Brain microvascular endothelial cell (primary cell): ENCODE results near the gene CLBA1.

ENCODE experiments used
- DNase-seq: peaks from one replicate; pipeline ENCODE4 v3.0.0-alpha.2; 2020
- H3K27ac ChIP-seq: fragments of 250-450 bp; sonication (Bioruptor Pico); 2 replicates; pipeline ENCODE4 v1.5.1; 2020; ENCODE audit warnings: mild to moderate bottlenecking, moderate library complexity
- H3K27me3 ChIP-seq: fragments of 250-450 bp; sonication (Bioruptor Pico); replicated peaks from 2 replicates; pipeline ENCODE4 v1.5.1; 2020; ENCODE audit warnings: mild to moderate bottlenecking
- H3K36me3 ChIP-seq: fragments of 250-450 bp; sonication (Bioruptor Pico); replicated peaks from 2 replicates; pipeline ENCODE4 v1.5.1; 2020; ENCODE audit warnings: mild to moderate bottlenecking
- H3K4me3 ChIP-seq: 2 replicates; pipeline ENCODE4 v1.5.1; 2011; ENCODE audit warnings: low read depth, mild to moderate bottlenecking, control low read depth, low read length, moderate library complexity
- in situ Hi-C: cut with HindIII; loops from 2 replicates; pipeline ENCODE4 v1.10.0; 2017; ENCODE audit warnings: low sequenced_read_pairs, low pct_ligation_motif_present
- TF ChIP-seq, protein P1 (sequence below): IDR thresholded peaks from 2 replicates; pipeline ENCODE4 v1.5.1; 2011; ENCODE audit warnings: low read depth, mild to moderate bottlenecking, moderate library complexity, low read length, control low read depth, inconsistent platforms; ENCODE audit errors: missing control alignments

The CLBA1 gene

DNA sequence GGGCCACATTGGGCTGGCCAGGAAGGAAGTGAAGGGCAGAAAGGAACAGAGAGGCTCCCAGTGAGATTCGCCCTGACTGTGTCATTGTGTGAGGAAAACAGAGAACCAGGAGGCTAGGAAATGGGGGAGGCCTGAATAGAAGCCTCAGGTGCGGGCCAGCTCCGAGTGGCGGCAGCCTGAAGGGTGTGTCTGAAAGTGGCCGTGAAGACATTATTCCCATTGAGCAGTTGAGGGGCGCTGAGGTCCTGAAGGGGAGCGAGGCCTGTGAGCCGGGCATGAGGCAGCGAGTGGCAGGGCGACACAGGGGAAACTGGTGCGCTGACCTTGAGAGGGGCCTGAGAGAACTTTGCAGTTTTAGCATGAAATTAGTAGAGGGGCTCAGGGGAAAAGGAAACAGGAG, 6.9 kb downstream of the CLBA1 start:
- DNase-seq: no peak
- H3K4me3 ChIP-seq: no peak overlapping the region
- no peak overlapping the region for H3K27ac ChIP-seq
- H3K36me3 ChIP-seq: peaks cover 4% of the 10 kb centered on the region
- in situ Hi-C loops: no loop called here
- H3K27me3 ChIP-seq: no peaks in the 10 kb centered on the region
- TF ChIP-seq, protein P1, sequence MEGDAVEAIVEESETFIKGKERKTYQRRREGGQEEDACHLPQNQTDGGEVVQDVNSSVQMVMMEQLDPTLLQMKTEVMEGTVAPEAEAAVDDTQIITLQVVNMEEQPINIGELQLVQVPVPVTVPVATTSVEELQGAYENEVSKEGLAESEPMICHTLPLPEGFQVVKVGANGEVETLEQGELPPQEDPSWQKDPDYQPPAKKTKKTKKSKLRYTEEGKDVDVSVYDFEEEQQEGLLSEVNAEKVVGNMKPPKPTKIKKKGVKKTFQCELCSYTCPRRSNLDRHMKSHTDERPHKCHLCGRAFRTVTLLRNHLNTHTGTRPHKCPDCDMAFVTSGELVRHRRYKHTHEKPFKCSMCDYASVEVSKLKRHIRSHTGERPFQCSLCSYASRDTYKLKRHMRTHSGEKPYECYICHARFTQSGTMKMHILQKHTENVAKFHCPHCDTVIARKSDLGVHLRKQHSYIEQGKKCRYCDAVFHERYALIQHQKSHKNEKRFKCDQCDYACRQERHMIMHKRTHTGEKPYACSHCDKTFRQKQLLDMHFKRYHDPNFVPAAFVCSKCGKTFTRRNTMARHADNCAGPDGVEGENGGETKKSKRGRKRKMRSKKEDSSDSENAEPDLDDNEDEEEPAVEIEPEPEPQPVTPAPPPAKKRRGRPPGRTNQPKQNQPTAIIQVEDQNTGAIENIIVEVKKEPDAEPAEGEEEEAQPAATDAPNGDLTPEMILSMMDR: no peak

DNA sequence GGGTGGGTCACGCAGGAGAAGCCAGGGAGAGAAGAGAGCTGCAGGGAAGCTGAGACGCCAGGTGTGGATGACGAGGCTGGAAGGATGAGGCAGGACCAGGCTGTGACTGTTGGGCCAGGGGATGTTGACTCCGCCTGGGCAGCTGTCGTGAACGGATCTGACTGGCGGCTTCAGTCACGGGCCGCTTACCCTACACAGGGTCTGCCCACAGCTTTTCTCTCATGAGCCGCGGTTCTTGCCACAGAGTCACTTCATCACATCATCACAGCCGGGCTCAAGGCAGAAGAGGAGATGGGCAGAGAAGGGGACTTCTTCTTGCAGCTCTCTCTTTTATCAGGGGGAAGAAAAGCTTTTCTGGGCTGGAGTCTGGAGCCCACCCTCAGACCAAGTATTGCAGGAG, 7.7 kb downstream of the CLBA1 start:
- in situ Hi-C loops: no loop called here

DNA sequence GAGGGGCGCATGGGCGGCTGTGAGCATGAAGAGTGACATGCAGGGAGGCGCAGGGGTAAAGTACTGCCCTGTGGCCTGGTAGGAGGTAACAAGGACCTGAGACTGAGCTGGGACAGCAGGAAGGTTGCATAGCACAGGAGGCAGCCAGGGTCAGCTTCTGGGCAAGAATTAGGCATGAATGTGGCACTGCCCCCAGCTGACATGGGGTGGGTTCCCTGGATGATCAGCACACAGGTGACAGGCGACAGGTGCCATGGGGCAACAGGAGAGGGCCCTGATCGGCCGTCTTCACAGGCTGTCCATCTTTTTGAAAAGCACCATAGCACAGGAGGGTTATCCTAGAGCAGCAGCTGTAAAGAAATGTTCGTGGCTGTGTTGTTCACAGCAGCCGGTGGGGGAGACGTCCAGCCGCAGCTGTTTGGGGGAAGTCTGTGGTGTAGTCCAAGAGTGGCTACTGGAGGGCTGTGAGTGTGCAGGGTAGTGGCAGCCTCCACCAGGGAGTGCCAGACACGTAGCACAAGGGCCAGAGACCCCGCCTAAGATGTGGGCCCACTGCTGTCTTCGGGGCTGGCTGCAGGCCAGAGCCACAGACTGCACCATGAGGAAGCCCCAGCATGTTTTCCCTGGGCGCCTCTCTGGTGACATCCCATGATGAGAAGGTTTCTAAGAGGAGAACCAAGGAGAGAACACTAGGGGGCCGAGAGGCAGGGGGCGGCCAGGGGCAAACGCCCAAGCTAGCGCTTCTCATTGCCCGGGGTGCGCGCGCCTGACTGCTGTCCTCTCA, 8.4 kb downstream of the CLBA1 start:
- no peaks in the 10 kb centered on the region for H3K27me3 ChIP-seq
- H3K27ac ChIP-seq: no peak overlapping the region
- DNase-seq: no peak
- TF ChIP-seq, protein P1: no peak
- in situ Hi-C loops: no loop called here
- H3K4me3 ChIP-seq: no peak overlapping the region
- peaks cover 4% of the 10 kb centered on the region for H3K36me3 ChIP-seq

More for the DNA sequence above, 7.7 kb downstream of the CLBA1 start:
- TF ChIP-seq, protein P1: no peak
- H3K27ac ChIP-seq: no peak overlapping the region
- no peak overlapping the region for H3K4me3 ChIP-seq
- DNase-seq: no peak
- H3K36me3 ChIP-seq: peaks cover 4% of the 10 kb centered on the region
- H3K27me3 ChIP-seq: no peaks in the 10 kb centered on the region

DNA sequence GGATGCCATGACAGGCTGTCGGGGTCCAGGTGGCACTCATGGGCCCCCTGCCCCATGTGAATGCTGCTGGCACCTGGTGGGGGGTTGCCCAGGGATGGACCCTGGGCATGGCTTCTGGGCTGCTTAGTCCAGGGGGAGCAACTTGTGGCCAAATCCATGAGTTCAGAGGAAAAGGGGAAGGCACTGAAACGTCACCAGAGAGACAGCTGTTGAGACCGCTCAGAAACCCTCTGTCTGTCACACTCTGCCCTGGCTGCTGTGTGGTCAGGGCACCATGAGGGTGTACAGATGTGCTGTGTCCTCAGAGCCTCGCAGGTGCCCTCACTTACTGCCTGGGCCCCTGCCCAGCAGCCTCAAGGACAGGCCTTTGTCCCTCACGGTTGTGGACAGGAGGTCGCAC, 9.4 kb downstream of the CLBA1 start:
- in situ Hi-C loops: no loop called here
- H3K27ac ChIP-seq: no peak overlapping the region
- DNase-seq: no peak
- H3K27me3 ChIP-seq: no peaks in the 10 kb centered on the region
- peaks cover 4% of the 10 kb centered on the region for H3K36me3 ChIP-seq
- TF ChIP-seq, protein P1: no peak
- no peak overlapping the region for H3K4me3 ChIP-seq

DNA sequence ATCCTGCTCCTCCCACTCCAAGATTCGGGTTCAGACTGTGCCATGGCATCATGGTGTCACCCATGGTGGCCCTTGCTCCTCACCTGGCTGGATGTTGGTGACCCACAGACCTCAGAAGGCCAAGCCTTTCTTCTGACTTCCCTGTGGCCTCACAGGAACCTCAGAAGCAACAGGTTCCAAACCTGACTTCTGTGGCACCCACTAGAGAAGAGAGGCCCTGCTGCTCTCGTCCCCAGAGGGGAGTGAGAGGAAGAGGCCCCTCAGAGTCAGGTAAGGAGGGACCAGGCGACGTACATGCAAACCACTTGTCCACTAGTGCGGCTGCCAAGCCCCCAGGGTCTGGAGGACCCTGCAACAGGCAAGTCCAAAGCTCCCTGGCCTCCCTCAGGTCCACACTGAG, 10.4 kb downstream of the CLBA1 start:
- in situ Hi-C loops: no loop called here
- no peaks in the 10 kb centered on the region for H3K27me3 ChIP-seq
- H3K36me3 ChIP-seq: peaks cover 4% of the 10 kb centered on the region
- H3K27ac ChIP-seq: no peak overlapping the region
- TF ChIP-seq, protein P1: no peak
- H3K4me3 ChIP-seq: no peak overlapping the region
- no peak for DNase-seq

DNA sequence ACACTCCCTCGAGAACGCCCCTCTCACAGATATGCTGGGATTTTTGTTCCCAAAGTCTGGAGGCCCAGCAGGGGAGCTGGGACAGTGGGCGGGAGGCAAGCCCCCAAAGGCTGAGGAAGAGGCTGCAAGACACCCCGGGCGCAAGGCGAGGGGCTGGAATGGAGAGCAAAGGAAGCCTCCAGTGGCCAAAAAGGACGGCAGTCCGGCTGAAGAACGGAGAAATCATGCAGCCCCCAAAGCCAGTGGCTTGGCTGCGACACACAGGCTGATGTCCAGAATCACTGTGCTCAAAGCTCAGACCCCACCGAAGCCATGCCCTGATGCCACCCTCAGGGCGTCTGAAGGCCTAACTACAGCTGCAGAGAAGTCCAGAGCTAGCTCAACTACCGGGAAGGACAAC, 10.9 kb downstream of the CLBA1 start:
- Histone ChIP-seq H3K27me3 (no peaks in the 10 kb centered on the region), H3K27ac (no peak overlapping the region), H3K36me3 (peaks cover 4% of the 10 kb centered on the region), H3K4me3 (no peak overlapping the region)
- DNase-seq: no peak
- TF ChIP-seq, protein P1: no peak
- in situ Hi-C loops: no loop called here
